Transverse colon (tissue), 4 donors: ENCODE data around the gene LPCAT1. TPM values are rescaled to one million over a fixed set of nuclear protein-coding genes. Genes with fewer than 3 reads are reported as not detected.
"Not testable (repeated sequence)": the region's sequence is repeated elsewhere in the genome, so short reads cannot be mapped to it uniquely, and the experiment has no call there.

Source experiments
- DNase-seq: peaks from one replicate; pipeline ENCODE4 v3.0.0-alpha.2; 2019
- H3K27ac ChIP-seq, 4 donors: fragments of 200-600 bp; sonication (generic); 2 replicates each; pipeline ENCODE4 v1.5.1; 2016 to 2018; ENCODE audit warnings: inconsistent platforms in 4 of 4
- H3K27me3 ChIP-seq: fragments of 200-600 bp; sonication (generic); 2 replicates; pipeline ENCODE4 v1.5.1; 2017; ENCODE audit warnings: inconsistent platforms
- H3K36me3 ChIP-seq, 4 donors: fragments of 200-600 bp; sonication (generic); 2 replicates each; pipeline ENCODE4 v1.5.1; 2017 to 2019; ENCODE audit warnings: inconsistent platforms in 4 of 4
- H3K4me1 ChIP-seq, 4 donors: fragments of 200-600 bp; sonication (generic); 2 replicates each; pipeline ENCODE4 v1.5.1; 2017 to 2020; ENCODE audit warnings: inconsistent platforms in 4 of 4
- H3K4me3 ChIP-seq, 4 donors: fragments of 200-600 bp; sonication (generic); 1 replicate in 1 of 4; 2 replicates in 3 of 4; pipeline versions ENCODE4 v1.5.1 to v1.6.1; 2017 to 2019; ENCODE audit warnings: inconsistent platforms in 4 of 4
- H3K9me3 ChIP-seq, 2 donors: fragments of 200-600 bp; sonication (generic); 2 replicates each; pipeline ENCODE4 v1.5.1; 2017 to 2019; ENCODE audit warnings: inconsistent platforms in 2 of 2
- CTCF ChIP-seq, 5 experiments: fragments of 200-600 bp in 3 of 5; fragments of 450-650 bp in 2 of 5; sonication (generic) in 3 of 5; IDR thresholded peaks; 1 replicate in 2 of 5; 2 replicates in 3 of 5; pipeline ENCODE4 v1.5.1; 2016 to 2017; ENCODE audit warnings: antibody characterized with exemption in 5 of 5, inconsistent platforms in 3 of 5, mild to moderate bottlenecking in 2 of 5, moderate library complexity in 1 of 5
- EP300 ChIP-seq: sonication (generic); formaldehyde crosslinking; IDR thresholded peaks from one replicate; pipeline ENCODE4 v1.6.1; 2017; ENCODE audit warnings: antibody characterized with exemption, low read depth
- POLR2A ChIP-seq: fragments of 450-650 bp; IDR thresholded peaks from one replicate; pipeline ENCODE4 v1.6.1; 2016; ENCODE audit warnings: antibody characterized with exemption, mild to moderate bottlenecking, moderate library complexity
- POLR2AphosphoS5 ChIP-seq, 3 donors: sonication (generic); formaldehyde crosslinking; IDR thresholded peaks; one replicate each; pipeline ENCODE4 v1.6.1; 2016; ENCODE audit warnings: antibody characterized with exemption in 3 of 3
- WGBS, 2 donors: methylation state at CpG; one replicate each; pipeline ENCODE4 v1.1.5; 2018; ENCODE audit warnings: low coverage in 1 of 2; 5-methylcytosine and 5-hydroxymethylcytosine counted together
- in situ Hi-C, 4 donors: fragments of 200-750 bp; cut with MboI; loops; one replicate each; pipeline versions ENCODE4 v1.15.0 to v1.15.1; 2017; ENCODE audit warnings: low sequenced_read_pairs in 3 of 4, low pct_ligation_motif_present in 1 of 4, low pct_unique_long_range_greater_than_20kb in 1 of 4
- intact Hi-C: fragments of 100-400 bp; cut with DNase I; formaldehyde crosslinking; loops from one replicate; pipeline ENCODE4 v1.15.1; 2023; ENCODE audit warnings: low total_unique reads
- total RNA-seq, 4 donors: library from RNA; depleted of rRNA; stranded (reverse); fragments of >200 nt; gene quantifications; one replicate each; pipeline ENCODE4 v1.1.0, GENCODE V29; 2016

Gene LPCAT1
- total RNA-seq, 4 donors from 2014 or later, result 10.0 to 50.5 (median 21.0) TPM

- WGBS, 2 donors, result 74% methylated on average over 4 of the region's 7 CpGs; no CpG with 5 or more reads in 1 of the 2 donors
- no peaks in the 10 kb centered on the region for H3K36me3 ChIP-seq
- H3K4me1 ChIP-seq, result peaks cover 0 to 11% (median 6%) of the 10 kb centered on the region in 4 donors
- H3K4me3 ChIP-seq, result no peak overlapping the region
- H3K27ac ChIP-seq, result no peak overlapping the region
- intact Hi-C loops (no loop called here), in situ Hi-C loops (no loop called here)
- no peak for DNase-seq
- TF ChIP-seq POLR2AphosphoS5 (IDR thresholded peaks at IDR 0.05) (no peak), CTCF (IDR thresholded peaks at IDR 0.05) (no peak), POLR2A (no peak), EP300 (no peak)
- H3K9me3 ChIP-seq, result no peaks in the 10 kb centered on the region
- H3K27me3 ChIP-seq, result no peaks in the 10 kb centered on the region
These were observed 39.9 kb upstream of the LPCAT1 start for GRCh38 chr5:1563617-1564181.

- no peaks in the 10 kb centered on the region for H3K27me3 ChIP-seq
- intact Hi-C loops (no loop called here), in situ Hi-C loops (no loop called here)
- WGBS, 2 donors, result 85 to 92% methylated on average over 6 to 18 of the region's 21 CpGs
- H3K4me1 ChIP-seq, result peaks cover 0 to 6% (median 5%) of the 10 kb centered on the region in 4 donors
- no peaks in the 10 kb centered on the region for H3K36me3 ChIP-seq
- no peak for TF ChIP-seq POLR2AphosphoS5 (IDR thresholded peaks at IDR 0.05)
- TF ChIP-seq EP300, result no peak
- no peaks in the 10 kb centered on the region for H3K9me3 ChIP-seq
- no peak overlapping the region for H3K4me3 ChIP-seq
- H3K27ac ChIP-seq, result no peak overlapping the region
- no peak for DNase-seq
These were observed 39.3 kb upstream of the LPCAT1 start for GRCh38 chr5:1563051-1563461.

GRCh38 chr5:1562599-1562998 lies 38.8 kb upstream of the LPCAT1 start:
- H3K4me1 ChIP-seq, result peaks cover 0 to 2% (median under 1%) of the 10 kb centered on the region in 4 donors
- H3K27ac ChIP-seq, result no peak overlapping the region
- WGBS, 2 donors, result 80 to 84% methylated on average over 2 to 5 of the region's 5 CpGs
- DNase-seq, result no peak
- intact Hi-C loops, result no loop called here
- in situ Hi-C loops, result no loop called here
- H3K9me3 ChIP-seq, result no peaks in the 10 kb centered on the region
- H3K4me3 ChIP-seq, result no peak overlapping the region
- H3K27me3 ChIP-seq, result no peaks in the 10 kb centered on the region
- no peaks in the 10 kb centered on the region for H3K36me3 ChIP-seq
- TF ChIP-seq CTCF (IDR thresholded peaks at IDR 0.05) (no peak), EP300 (no peak), POLR2AphosphoS5 (IDR thresholded peaks at IDR 0.05) (no peak), POLR2A (no peak)

- Histone ChIP-seq H3K4me3 (no peak overlapping the region), H3K36me3 (no peaks in the 10 kb centered on the region), H3K9me3 (no peaks in the 10 kb centered on the region), H3K27ac (no peak overlapping the region), H3K4me1 (peaks cover 0 to 4% (median 0%) of the 10 kb centered on the region in 4 donors), H3K27me3 (no peaks in the 10 kb centered on the region)
- intact Hi-C loops (no loop called here), in situ Hi-C loops (no loop called here)
- TF ChIP-seq EP300 (no peak), POLR2A (no peak), POLR2AphosphoS5 (IDR thresholded peaks at IDR 0.05) (no peak), CTCF (IDR thresholded peaks at IDR 0.05) (no peak)
- WGBS, 2 donors, result 43 to 79% methylated on average over 2 to 10 of the region's 10 CpGs
- DNase-seq, result no peak
These were observed 37.7 kb upstream of the LPCAT1 start for GRCh38 chr5:1561402-1561929.

- in situ Hi-C loops, H3K9me3 ChIP-seq, H3K27me3 ChIP-seq, H3K4me1 ChIP-seq, H3K4me3 ChIP-seq, H3K27ac ChIP-seq, intact Hi-C loops, DNase-seq, H3K36me3 ChIP-seq: not testable (repeated sequence)
- WGBS, 2 donors, result 83% methylated on average over 11 to 13 of the region's 13 CpGs
These were observed 36.7 kb upstream of the LPCAT1 start for GRCh38 chr5:1560499-1560898.
